ENCODE data around the gene FAM221A. TPM values are rescaled to one million over a fixed set of nuclear protein-coding genes. Genes with fewer than 3 reads are reported as not detected.

FAM221A gene
- total RNA-seq, 1 experiment from 2014 or later: 23.3 TPM

DNA sequence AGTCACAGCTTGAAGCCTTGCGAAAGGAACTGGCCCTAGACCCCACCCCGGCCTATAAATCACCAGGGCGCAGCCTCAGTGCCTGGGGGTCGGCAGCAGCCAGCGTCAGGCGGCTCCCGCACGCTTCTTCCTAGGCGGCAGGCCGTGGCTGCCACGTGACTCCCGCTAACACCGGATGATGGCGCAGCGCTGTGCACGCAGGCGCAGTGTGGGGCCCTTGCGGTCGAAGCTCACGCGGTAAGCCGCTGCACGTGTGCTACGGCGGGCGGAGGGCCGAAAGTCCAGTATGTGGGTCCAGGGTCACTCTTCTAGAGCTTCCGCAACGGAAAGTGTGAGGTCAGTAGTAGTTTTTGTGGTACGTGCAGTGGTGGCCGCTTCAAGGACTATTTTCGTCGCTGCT lies 30.0 kb downstream of the FAM221A start, which contains the start of gene STK31:
STK31 (plus strand) TSS at position 220 of the 400 bp plus-strand sequence; CDS start at position 287, 67 bp downstream.
- H3K27ac Mint-ChIP-seq: no peak within 1 kb of the TSS

DNA sequence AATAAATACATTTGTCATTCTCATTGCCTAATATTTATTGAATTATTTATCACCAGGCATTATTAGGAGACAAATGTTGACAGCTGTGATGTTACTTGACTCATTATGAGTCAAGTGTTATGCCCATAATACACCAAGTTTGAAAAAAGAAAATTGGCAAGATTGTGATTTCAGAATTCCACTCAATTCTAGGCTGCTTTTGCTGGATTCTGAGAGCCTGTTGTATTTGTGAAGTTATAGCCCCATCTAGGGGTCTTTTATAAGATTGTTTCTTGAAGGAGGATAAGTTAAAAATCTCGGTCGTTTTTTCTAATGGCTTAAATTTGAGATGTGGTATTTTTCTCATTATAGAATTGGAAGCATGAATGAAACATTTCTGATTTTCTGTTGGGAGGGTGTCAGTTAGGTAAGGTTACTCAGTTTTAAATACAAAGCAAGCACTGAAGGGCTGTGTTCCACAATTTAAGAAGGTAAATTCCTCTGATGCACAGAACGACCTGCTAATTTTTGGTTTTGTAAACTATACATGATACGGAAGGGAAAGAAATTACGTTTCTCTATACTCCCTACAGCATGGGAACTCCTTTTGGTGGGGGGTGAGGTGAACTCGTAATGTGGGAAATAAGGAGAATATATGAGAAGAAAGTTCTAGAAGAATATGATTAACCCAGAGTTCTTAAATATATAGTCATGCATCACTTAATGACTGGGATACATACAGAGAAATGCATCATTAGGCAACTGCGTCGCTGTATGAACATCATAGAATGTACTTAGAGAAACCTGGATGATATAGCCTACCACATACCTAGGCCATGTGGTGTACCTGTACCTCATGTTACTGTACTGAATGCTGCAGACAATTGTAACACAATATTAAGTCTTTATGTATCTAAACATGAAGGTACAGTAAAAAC lies 32.6 kb downstream of the FAM221A start:
- no peak overlapping the region for H3K4me3 Mint-ChIP-seq
- H3K9me3 Mint-ChIP-seq: no peaks in the 10 kb centered on the region
- ATAC-seq (no peak), DNase-seq (ENCODE audit: low spot score) (no peak)
- H3K4me1 Mint-ChIP-seq: no peaks in the 10 kb centered on the region
- no peak overlapping the region for H3K27ac Mint-ChIP-seq
- no peak for TF ChIP-seq ATF2 (CRISPR knock-in tag; IDR thresholded peaks at IDR 0.05; ENCODE audit: borderline replicate concordance, low read depth)
- no peak for TF ChIP-seq CREM (CRISPR knock-in tag; IDR thresholded peaks at IDR 0.05)
- TF ChIP-seq, protein P1, sequence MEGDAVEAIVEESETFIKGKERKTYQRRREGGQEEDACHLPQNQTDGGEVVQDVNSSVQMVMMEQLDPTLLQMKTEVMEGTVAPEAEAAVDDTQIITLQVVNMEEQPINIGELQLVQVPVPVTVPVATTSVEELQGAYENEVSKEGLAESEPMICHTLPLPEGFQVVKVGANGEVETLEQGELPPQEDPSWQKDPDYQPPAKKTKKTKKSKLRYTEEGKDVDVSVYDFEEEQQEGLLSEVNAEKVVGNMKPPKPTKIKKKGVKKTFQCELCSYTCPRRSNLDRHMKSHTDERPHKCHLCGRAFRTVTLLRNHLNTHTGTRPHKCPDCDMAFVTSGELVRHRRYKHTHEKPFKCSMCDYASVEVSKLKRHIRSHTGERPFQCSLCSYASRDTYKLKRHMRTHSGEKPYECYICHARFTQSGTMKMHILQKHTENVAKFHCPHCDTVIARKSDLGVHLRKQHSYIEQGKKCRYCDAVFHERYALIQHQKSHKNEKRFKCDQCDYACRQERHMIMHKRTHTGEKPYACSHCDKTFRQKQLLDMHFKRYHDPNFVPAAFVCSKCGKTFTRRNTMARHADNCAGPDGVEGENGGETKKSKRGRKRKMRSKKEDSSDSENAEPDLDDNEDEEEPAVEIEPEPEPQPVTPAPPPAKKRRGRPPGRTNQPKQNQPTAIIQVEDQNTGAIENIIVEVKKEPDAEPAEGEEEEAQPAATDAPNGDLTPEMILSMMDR (IDR thresholded peaks at IDR 0.05): peak; percentile 35
- TF ChIP-seq GRHL2 (CRISPR knock-in tag; IDR thresholded peaks at IDR 0.05; ENCODE audit: insufficient replicate concordance, severe bottlenecking): no peak
- TF ChIP-seq ZBTB43 (CRISPR knock-in tag; IDR thresholded peaks at IDR 0.05): no peak
- H3K27me3 Mint-ChIP-seq (ENCODE audit: low read depth): peaks cover 5% of the 10 kb centered on the region; the same call in 1 of the 2 replicates
- POLR2A ChIA-PET: no interaction called here
- H3K36me3 Mint-ChIP-seq: no peaks in the 10 kb centered on the region
- CTCF ChIA-PET: interaction anchor here (1.0 to 3.5 kb wide), 5 partner anchors 16 to 166 kb away, joined by 3 to 30 read pairs (median 9); no protein-coding TSS in a partner anchor

More for the DNA sequence above, 30.0 kb downstream of the FAM221A start, which contains the start of gene STK31:
- TF ChIP-seq NFE2L1 (CRISPR knock-in tag; IDR thresholded peaks at IDR 0.05): no peak
- no peak for TF ChIP-seq ZBTB43 (CRISPR knock-in tag; IDR thresholded peaks at IDR 0.05)
- no peak for TF ChIP-seq ZNF317 (CRISPR knock-in tag; IDR thresholded peaks at IDR 0.05; ENCODE audit: borderline replicate concordance, low read depth)
- no peak for TF ChIP-seq TEAD1 (CRISPR knock-in tag; IDR thresholded peaks at IDR 0.05)
- no peak for TF ChIP-seq ZNF138 (CRISPR knock-in tag; conservative IDR thresholded peaks at IDR 0.05)
- peak; percentile 71; the same call in 1 of the 2 replicates for TF ChIP-seq FOXP1 (CRISPR knock-in tag; IDR thresholded peaks at IDR 0.05; ENCODE audit: borderline replicate concordance)
- no peak for TF ChIP-seq ESRRA (CRISPR knock-in tag; IDR thresholded peaks at IDR 0.05; ENCODE audit: borderline replicate concordance)
- TF ChIP-seq, protein P2, sequence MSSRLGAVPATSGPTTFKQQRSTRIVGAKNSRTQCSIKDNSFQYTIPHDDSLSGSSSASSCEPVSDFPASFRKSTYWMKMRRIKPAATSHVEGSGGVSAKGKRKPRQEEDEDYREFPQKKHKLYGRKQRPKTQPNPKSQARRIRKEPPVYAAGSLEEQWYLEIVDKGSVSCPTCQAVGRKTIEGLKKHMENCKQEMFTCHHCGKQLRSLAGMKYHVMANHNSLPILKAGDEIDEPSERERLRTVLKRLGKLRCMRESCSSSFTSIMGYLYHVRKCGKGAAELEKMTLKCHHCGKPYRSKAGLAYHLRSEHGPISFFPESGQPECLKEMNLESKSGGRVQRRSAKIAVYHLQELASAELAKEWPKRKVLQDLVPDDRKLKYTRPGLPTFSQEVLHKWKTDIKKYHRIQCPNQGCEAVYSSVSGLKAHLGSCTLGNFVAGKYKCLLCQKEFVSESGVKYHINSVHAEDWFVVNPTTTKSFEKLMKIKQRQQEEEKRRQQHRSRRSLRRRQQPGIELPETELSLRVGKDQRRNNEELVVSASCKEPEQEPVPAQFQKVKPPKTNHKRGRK (CRISPR knock-in tag; IDR thresholded peaks at IDR 0.05; ENCODE audit: borderline replicate concordance): no peak
- TF ChIP-seq, protein P3, sequence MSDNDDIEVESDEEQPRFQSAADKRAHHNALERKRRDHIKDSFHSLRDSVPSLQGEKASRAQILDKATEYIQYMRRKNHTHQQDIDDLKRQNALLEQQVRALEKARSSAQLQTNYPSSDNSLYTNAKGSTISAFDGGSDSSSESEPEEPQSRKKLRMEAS (CRISPR knock-in tag; IDR thresholded peaks at IDR 0.05): 0 out of 2 replicates have a peak, but pooled peaks have one; percentile 14
- TF ChIP-seq AFF4 (CRISPR knock-in tag; IDR thresholded peaks at IDR 0.05; ENCODE audit: borderline replicate concordance): no peak
- H3K9me3 Mint-ChIP-seq: peaks cover 23% of the 10 kb centered on the region
- peak; percentile 59 for ATAC-seq
- ChIA-PET POLR2A (no interaction called here), CTCF (interaction anchor here (0.9 to 5.0 kb wide), 6 partner anchors 13 to 163 kb away, joined by 3 to 30 read pairs (median 10); no protein-coding TSS in a partner anchor)
- no peaks in the 10 kb centered on the region for H3K4me1 Mint-ChIP-seq
- peak; percentile 32 for DNase-seq (ENCODE audit: low spot score)
- H3K27me3 Mint-ChIP-seq (ENCODE audit: low read depth): peaks cover 4% of the 10 kb centered on the region; the same call in 1 of the 2 replicates
- peaks cover 16% of the 10 kb centered on the region for H3K36me3 Mint-ChIP-seq
- H3K4me3 Mint-ChIP-seq: no peak within 1 kb of the TSS

Measured in WTC11 (cell line).